NCI-H1048 (cell line): ENCODE measurements around the gene ZNF334.

ENCODE experiments used
- DNase-seq: peaks from one replicate; lab custom pipeline; 2025; lab: John Stamatoyannopoulos, UW

The ZNF334 gene

DNA sequence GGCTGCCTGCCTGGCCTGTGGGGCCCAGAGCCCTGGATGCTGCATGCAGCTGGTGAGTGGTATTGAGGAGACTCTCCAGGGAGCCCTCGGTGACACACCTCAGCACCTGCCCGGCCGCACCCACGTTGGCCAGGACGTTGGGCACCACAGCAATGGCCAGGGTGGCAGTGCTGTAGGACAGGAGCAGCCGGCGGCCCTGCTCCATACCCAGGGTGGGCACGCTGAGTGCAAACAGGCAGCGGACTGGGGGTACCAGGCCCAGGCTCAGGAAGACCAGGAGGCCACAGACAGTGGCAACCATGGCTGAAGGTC, 32.4 kb upstream of the ZNF334 start:
- DNase-seq = no peak

DNA sequence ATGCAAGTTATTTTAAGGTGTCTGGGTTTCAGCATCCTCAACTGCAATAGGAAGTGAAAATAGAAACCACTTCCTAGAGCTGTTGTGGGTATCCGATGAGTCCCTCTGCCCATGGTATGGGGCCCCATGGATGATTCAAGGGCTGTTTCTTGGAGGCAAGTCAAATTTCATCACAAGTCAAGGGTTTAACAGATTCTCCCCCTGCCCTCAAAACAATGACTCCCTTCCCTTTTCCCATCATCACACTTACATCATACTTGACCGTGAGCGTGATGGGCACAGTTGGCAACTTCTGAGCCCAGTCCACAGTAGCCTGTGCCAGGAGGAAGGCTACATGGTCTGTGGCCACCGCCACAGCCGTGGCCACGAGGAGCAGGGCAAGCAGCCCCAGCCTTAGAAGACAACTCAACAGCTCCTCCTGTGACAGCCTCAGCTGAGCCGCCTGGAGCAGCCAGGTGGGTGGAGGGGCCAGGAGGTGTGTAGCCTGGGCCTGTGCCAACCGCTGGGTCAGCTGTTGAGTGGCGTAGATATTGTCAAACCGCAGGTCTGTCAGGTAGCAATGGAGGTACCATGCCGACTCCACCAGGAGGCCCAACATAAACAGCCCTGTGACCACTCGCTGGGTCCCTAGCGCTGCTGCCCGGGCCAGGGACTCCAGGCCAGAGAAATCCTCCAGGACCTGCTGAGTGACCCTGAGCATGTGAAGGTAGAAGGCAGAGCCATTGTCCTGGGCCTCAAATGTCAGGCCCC, 31.9 kb upstream of the ZNF334 start:
- no peak for DNase-seq

DNA sequence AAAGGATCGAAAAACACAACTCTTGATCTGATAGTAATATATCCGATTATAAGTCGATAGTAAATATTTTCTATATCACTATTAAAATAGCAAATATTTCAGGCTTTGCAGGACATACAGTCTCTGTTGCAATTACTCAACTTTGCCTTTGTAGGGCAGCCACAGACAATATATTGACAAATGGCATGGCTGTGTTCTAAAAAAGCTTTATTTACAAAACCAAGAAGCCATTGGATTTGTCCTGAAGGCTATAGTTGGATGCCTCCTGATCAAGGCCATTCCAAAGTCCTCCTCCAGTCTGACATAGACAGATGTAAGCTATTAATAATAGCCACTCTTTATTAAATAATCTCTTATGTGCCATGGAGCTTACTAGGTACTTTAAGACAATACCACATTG, 31.2 kb upstream of the ZNF334 start:
- DNase-seq = no peak

DNA sequence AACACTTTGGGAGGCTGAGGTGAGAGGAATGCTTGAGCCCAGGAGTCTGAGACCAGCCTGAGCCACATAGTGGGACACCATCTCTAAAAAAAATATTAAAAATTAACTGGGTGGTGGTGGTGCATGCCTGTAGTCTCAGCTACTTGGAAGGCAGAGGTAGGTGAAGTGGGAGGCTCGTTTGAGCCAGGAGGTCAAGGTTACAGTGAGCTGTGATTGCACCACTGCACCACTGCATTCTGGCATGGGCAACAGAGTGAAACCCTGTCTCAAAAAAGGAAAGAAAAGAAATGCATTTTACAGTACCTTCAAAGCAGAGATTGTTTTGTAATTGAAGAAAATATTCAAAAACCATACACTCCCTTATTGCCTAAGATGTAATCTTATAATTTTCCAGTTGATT, 30.6 kb upstream of the ZNF334 start:
- no peak for DNase-seq

DNA sequence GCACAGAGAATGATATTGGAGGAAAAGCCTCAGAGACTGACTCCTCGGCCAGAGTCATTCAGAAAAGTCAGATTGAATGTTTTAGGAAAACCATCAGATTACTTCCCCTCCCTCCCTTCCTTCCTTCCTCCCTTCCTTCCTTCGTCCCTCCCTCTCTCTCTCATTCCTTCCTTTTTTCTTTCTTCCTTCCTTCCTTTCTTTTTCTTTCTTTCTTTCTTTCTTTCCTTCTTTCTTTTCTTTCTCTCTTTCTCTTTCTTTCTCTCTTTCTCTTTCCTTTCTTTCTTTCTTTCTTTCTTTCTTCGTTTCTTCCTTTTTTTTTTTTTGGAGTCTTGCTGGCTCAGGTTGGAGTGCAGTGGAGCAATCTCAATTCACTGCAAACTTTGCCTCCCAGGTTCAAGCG, 29.7 kb upstream of the ZNF334 start:
- DNase-seq = no peak

DNA sequence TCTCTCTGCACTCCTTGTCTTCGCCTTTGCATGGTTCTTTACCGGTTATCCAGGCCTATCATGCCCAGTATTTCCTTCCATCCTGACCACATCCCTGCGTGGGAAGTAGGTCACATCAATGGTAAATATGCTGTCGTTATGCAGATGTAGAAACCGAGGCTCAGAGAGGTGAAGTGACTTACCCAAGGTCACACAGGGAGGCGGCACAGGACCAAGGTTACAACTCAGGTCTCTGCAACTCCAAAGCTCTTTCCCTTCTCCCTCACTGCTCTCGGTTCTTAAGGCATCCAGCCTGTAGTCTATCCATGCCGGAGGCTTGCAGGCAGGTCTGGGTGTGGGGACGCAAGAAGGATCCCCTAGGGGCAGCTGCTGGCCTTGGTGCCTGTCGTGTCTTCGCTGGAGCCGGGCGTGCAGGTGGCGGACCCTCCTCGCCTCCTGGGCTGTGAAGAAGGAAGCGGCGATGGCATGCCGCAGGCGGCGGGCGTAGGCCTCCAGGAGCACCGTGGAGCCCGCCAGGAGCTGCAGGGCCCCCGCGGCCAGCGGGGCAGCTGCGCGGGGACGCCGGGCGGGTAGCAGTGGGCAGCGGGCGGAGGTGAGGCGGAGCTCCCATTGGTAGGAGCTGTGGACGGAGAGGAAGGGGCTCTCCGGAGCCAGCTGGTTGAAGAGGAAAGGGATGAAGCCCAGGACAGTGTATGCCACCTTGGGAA, 28.0 kb upstream of the ZNF334 start:
- no peak for DNase-seq

DNA sequence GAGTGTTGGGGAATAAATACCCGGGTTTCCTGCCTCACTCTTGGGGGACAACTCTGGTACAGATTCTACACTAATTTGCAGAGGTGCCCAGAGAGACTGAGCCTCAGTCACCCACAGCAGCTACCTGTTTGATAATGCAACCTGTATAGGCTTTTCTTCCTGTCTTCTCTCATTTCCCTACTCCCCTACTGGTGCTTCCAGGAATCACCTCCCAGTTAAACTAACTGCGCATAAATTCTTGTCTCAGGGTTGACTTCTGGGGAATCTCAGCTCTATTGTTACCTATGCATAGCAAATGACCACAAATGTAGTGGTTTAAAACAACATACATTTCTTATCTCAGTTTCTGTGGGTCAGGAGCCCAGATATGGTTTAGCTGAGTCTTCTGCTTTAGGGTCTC, 25.8 kb upstream of the ZNF334 start:
- DNase-seq = no peak

DNA sequence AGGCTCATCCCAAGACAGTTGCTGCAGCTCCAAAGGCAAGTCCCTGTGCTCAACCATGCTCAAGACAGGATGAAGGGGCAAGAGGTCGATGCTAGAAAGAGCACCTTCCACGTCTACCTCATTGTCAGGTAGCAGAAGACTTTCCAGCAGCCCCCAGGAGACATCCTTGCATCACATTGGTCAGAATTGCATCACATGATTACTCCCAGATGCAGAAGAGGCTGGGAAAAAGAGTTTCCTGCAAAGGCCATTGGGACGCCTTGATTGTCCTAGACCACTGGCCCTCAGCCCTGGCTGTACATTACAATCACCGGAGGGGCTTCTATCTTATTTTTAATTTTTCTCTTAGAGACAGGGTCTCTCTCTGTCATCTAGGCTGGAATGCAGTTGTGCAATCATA, 17.3 kb upstream of the ZNF334 start:
- DNase-seq = no peak

DNA sequence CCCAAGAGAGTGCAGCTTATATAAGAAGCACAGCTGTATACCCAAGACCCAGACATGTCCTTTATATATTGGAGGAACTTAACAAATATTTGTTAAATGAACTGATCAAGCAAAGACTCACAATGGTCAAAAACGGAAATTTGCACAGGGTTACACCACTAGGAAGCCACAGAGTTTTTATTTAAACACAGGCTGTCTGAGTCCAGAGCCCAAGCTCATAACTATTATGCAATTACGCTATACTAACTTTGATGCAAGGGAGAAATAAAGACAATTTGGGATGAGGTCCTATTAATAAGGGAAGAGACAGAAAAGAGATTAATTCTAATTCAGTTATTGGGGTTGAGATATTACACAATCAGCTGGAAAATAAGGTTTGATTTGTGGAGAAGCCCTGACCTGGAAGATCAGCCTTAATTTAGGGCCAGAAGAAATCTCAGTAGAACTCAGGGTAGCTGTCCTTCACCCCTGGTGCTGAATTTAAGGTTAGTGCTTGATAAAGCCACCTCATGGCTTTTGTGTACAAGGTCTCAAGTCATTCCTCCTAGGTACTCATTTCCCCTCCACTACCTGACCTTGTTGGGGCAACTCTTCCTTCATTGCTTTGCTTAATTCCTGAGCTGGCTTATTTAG, 10.5 kb upstream of the ZNF334 start:
- DNase-seq = no peak

DNA sequence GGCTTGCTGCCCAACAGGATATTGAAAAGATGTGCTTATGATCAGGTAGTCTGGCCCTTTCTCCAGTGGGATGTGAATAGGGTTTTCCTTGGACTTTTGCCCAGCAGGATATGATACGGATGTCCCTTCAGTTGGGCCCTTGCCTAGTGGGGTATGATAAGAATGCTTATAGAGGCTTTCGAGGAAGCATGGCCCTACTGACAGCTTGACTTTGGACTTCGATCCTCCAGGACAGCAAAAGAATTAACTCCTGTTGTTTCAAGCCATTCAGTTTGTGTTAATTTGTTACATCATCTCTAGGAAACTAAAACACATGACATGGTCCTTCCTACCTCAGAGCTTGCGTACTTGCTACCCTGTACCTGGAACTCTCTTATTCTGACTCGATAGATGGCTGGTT, 9.7 kb upstream of the ZNF334 start:
- DNase-seq = no peak

DNA sequence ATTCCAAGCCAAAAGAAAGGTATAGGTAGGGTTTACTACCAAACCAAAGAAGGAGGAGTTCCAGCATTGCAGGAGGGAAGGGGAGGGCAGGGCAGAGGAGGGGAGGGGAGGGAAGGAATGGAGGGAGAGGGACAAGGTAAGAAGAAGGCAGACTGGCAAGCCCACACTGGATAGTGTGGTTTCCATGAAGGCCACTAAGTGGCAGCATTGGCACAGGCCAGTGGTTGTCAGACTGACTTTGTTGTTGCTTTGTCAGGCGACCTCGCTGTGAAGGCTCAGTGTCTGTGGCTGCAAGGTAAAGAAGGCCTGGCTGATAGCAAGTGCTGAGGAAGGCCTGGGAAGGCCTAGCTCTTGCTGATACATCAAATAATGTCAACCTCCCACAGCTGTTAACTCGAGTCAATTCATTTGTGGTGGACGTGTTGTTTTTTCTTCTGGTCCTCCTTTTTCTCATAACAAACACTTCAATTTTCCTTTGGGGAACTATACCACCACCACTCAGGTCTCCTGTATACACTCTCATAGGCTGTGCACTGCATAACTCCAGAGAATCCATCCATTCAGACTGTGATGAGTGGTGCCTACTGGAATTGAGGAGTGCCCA, 7.7 kb upstream of the ZNF334 start:
- DNase-seq = peak; percentile 18

DNA sequence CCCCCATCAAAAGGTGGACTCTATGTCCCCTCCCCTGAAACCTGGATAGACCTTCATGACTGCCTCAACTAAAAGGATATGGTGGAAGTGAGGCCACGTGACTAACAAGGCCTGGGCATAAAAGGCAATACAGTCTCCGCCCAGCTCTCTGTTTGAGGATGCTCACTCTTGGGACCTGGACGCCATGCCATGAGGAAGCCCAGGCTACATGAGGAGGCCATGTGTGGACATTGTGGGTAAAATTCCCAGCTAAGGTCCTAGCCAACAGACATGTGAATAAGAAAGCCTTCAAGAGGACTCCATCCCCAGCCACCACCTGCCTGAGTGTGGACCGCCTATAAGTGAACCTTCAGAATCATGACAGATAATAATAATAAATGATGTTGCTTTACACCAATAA, 7.2 kb upstream of the ZNF334 start:
- no peak for DNase-seq

DNA sequence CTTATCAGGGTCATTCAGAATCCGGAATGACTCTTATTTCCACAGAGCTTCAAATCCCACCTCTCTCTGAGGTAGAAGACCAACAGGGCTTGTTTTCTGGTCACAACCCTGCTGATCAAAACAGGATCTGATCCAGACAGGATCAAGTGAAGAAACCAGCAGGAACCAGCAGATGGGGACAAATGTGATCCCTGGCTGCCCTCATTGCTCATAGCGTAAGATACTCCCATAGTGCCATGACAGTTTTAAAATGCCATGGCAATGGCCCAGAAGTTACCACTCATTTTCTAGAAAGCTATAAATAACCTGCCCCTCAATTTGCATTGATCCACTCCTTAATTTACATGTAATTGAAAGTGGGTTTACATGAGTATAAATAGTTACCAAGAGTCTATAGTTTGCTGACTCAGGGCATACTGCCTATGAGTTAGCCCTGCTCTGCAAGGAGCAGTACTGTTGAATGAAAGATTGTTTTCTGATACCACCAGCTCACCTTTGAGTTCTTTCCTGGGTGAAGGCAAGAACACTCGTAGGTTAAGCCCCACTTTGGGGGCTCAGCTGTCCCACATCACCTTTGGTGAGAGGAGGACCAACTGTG, 6.2 kb upstream of the ZNF334 start:
- no peak for DNase-seq

DNA sequence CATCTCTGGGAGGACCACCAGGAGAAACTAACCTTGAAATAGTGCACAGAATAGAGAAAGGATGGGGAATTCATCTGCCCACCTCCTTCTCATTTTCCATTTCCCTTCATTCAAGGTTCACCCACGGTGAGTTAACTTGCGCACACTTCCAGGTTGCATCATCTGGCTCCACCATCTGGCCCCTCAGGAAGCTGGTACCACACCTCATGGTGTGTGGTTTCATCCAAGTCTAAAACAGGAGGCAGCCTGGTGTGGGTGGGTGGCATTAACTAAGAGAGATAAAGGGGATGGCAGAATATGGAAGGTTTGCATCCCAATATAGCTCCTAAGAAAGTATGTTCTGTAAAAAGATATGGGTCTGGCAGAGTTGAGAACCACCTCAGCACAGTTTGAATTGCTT, 3.8 kb downstream of the ZNF334 start:
- DNase-seq = no peak

DNA sequence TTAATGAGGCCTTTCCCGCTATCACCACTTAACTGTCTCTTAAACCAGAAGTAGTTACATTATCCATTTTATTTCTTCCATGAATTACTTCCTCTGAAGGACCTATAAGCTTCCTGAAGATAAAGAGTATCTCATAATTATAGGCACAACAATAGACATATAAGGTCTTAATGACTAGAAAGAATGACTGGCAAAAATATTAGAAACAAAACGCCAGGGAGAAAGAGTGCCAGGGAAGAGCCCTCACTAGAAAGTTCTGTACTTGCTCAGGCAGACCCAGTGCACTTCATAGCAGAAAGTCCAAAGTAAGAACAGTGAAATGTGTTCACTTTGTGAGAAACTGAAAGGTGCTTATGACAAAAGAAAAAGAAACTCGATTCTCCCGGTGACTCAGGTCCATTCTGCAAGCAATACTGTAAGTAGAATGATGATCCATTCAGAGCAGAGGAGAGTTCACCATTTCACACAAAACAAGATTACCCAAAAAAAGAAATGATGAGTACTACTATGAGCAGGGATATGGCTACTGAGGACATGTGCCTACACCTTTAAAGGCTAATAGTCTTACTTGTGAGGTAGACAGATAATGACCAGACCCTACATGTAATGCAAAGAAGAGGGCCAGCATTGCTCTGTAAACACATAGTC, 5.5 kb downstream of the ZNF334 start:
- DNase-seq = no peak

DNA sequence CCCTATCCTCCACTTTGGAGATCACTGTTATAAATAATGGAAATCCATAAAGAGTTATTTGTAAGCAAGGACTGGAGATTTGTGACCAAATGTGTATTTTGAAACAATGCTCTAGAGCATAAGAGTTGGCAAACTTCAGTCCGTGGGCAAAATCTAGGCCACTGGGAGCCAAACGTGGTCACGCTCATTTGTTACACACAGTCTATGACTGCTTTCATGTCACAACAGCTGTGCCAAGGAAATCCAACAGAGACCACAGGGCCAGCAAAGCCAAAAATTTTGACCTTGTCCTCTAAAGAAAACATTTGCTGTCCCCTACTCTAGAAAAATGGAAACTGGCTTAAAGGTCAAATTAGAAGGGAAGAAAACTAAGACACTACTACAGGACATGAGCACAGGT, 7.9 kb downstream of the ZNF334 start:
- DNase-seq = no peak

DNA sequence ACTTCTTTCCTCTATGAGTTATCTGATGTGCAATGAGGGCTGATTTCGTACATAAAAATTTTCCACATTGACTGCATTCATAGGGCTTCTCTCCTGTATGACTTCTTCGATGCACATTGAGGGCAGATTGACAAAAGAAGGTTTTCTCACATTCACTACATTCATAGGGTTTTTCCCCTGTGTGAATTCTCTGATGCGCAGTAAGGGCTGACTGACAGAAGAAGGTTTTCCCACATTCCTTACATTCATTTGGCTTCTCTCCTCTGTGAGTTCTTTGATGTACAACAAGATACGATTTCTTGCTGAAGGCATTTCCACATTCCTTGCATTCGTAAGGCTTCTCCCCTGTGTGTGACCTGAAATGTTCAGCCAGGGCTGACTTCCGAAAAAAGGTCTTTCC, 11.4 kb downstream of the ZNF334 start:
- no peak for DNase-seq

DNA sequence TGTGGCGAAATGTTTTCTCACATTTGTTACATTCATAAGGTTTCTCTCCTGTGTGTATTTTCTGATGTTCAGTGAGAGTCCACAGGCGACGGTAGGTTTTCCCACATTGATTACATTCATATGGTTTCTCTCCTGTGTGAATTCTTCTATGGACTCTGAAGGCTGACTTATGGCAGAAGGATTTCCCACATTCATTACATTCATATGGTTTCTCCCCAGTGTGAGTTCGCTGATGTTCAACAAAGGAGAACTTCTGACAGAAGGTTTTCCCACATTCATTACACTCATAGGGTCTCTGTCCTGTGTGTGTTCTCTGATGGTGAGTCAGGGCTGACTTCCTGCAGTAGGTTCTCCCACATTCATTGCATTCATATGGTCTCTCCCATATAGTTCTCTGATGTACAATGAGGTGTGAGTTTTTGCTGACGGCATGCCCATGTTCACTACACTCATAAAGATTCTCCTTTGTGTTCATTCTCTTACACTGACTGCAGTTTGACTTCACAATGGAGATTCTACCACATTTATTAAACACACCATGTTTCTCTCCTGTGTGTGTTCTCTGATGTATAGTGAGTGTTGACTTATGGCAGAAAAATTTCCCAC, 11.9 kb downstream of the ZNF334 start:
- no peak for DNase-seq

DNA sequence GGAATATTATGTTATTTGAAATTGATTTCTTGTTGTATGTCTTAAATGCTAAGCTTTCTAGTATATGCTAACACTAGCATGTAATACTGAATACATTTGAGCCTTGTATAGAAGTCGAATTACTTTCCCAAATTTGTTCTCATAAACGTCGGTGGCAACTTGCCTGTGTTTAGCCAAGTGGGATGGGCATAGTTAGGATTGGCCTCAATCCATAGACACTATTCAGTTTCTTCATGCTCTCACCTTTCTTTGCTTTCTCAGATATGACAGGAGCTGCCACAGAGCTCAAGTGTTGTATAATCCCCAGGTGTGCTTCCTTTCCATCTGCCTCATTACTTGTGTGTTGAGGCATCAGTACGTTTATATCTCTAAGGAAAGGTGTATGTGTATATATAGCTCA, 19.3 kb downstream of the ZNF334 start:
- no peak for DNase-seq

DNA sequence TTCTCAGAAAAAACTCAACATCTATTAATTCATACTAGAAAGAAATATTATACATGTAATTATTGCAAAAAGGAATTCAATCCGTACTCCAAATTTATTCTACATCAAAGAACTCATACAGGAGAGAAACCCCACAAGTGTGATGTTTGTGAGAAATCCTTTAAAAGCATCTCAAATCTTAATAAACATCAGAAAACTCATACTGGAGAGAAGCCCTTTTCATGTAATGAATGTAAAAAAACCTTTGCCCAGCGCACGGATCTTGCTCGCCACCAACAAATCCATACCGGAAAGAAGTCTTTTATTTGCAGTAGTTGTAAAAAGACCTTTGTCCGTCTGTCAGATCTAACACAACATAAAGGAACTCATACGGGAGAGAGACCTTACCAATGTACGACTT, 22.0 kb downstream of the ZNF334 start:
- no peak for DNase-seq

DNA sequence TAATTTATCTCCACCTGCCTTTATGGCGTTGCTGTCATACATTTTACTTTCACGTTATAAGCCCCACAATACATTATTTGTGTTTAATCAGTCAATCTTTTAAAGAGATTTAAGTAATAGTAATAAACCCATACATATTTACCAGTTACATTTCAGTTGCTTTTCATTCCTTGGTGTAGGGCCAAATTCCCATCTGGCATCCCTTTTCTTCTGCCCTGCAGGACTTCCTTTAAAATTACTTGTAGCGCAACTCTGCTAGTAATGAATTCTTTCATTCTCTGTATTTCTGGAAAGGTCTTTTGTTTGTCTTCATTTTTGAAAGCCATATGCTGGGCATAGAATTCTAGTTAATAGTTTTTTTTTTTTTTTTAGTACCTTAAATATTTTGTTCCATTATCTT, 24.9 kb downstream of the ZNF334 start:
- DNase-seq = no peak

DNA sequence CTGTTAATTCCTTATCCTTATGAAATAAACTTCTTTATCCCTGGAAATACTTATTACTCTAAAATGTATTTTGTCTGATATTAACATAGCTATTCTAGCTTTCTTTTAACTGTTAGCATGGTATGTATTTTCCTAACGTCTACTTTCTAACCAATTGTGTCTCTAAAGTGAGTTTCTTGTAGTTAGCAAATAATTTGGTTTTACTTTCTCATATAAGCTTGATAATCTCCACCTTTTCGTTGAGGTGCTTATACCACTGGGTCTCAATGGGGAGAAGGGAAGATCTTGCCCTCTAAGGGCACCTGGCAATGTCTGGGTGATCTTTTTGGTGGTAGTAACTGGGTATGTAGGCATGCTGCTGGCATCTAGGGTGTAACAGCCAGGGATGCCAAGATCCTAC, 25.7 kb downstream of the ZNF334 start:
- DNase-seq = no peak
